Stomach (tissue), 9 donors: ENCODE results near the gene BACE1. TPM values are rescaled to one million over a fixed set of nuclear protein-coding genes. Genes with fewer than 3 reads are reported as not detected.

Experiments
- DNase-seq, 2 donors: peaks; one replicate each; pipeline versions ENCODE4 v3.0.0 to v3.0.0-alpha.2; 2013 to 2019
- H3K27ac ChIP-seq, 5 donors: fragments of 200-600 bp in 4 of 5; sonication (generic) in 4 of 5; one replicate each; pipeline ENCODE4 v1.5.1; 2013 to 2019; ENCODE audit warnings: mild to moderate bottlenecking in 1 of 5, moderate library complexity in 1 of 5
- H3K27me3 ChIP-seq, 3 donors: fragments of 200-600 bp; sonication (generic); one replicate each; pipeline ENCODE4 v1.5.1; 2017 to 2019; ENCODE audit warnings: mixed run types in 1 of 3
- H3K36me3 ChIP-seq, 4 donors: fragments of 200-600 bp; sonication (generic); 1 replicate in 3 of 4; 2 replicates in 1 of 4; pipeline ENCODE4 v1.5.1; 2016 to 2019
- H3K4me1 ChIP-seq, 4 donors: fragments of 200-600 bp; sonication (generic); one replicate each; pipeline ENCODE4 v1.5.1; 2016 to 2019
- H3K4me3 ChIP-seq, 4 donors: fragments of 200-600 bp; sonication (generic) in 3 of 4; one replicate each; pipeline ENCODE4 v1.5.1; 2016 to 2019; ENCODE audit warnings: mild to moderate bottlenecking in 1 of 4
- H3K9me3 ChIP-seq, 4 donors: fragments of 200-600 bp; sonication (generic); one replicate each; pipeline ENCODE4 v1.5.1; 2016 to 2019
- EP300 ChIP-seq: sonication (generic); formaldehyde crosslinking; IDR thresholded peaks from one replicate; pipeline ENCODE4 v1.6.1; 2017; ENCODE audit warnings: antibody characterized with exemption
- POLR2A ChIP-seq, 4 donors: fragments of 450-650 bp; IDR thresholded peaks; one replicate each; pipeline ENCODE4 v1.6.1; 2016; ENCODE audit warnings: antibody characterized with exemption in 4 of 4, control low read depth in 2 of 4, mild to moderate bottlenecking in 1 of 4, moderate library complexity in 1 of 4
- POLR2AphosphoS5 ChIP-seq, 3 donors: sonication (generic); formaldehyde crosslinking; IDR thresholded peaks; one replicate each; pipeline ENCODE4 v1.6.1; 2016; ENCODE audit warnings: antibody characterized with exemption in 3 of 3
- WGBS, 5 donors: extraction: QIAGEN DNeasy Blood & Tissue Kit in 3 of 5; methylation state at CpG; one replicate each; pipeline versions ENCODE4 v1.1.5 to v1.1.7; 2013 to 2018; 5-methylcytosine and 5-hydroxymethylcytosine counted together
- intact Hi-C: fragments of 100-400 bp; cut with DNase I; formaldehyde crosslinking; loops from one replicate; pipeline ENCODE4 v1.15.1; 2023; ENCODE audit warnings: low total_unique reads
- polyA plus RNA-seq, 3 donors: library from polyadenylated mRNA; stranded (reverse); fragments of 200-250 nt; gene quantifications; one replicate each; pipeline ENCODE4 v1.2.3, GENCODE V29; 2013
- total RNA-seq, 5 donors: library from RNA; depleted of rRNA; stranded (reverse); fragments of >200 nt; gene quantifications; one replicate each; pipeline versions ENCODE4 v1.1.0 to v1.2.3, GENCODE V29; 2014 to 2016
- TF ChIP-seq, protein P1 (sequence below), 7 experiments: fragments of 450-650 bp in 4 of 7; fragments of 200-600 bp in 3 of 7; sonication (generic) in 3 of 7; IDR thresholded peaks; one replicate each; pipeline ENCODE4 v1.5.1; 2016 to 2019; ENCODE audit warnings: antibody characterized with exemption in 7 of 7, control low read depth in 2 of 7, mild to moderate bottlenecking in 1 of 7
- donor health status: healthy with polysubstance abuse.
- donor health status: Bipolar disorder and iron deficiency.
- donor health status: healthy.

BACE1 gene
- total and polyA plus RNA-seq, 8 donors: 3.3 to 21.1 (median 14.2) TPM

- 82 to 86% (median 85%) methylated on average over 5 of the region's 5 CpGs for WGBS, 5 donors
- H3K4me1 ChIP-seq: peaks cover 12 to 23% (median 17%) of the 10 kb centered on the region in 4 donors
- no peak for TF ChIP-seq POLR2A (IDR thresholded peaks at IDR 0.05)
- no peak for TF ChIP-seq EP300
- no peak for TF ChIP-seq POLR2AphosphoS5 (IDR thresholded peaks at IDR 0.05)
- no peak overlapping the region for H3K4me3 ChIP-seq
- peaks cover 0 to 14% (median 0%) of the 10 kb centered on the region in 4 donors for H3K36me3 ChIP-seq
- DNase-seq: no peak
- H3K27ac ChIP-seq: no peak overlapping the region
- H3K9me3 ChIP-seq: no peaks in the 10 kb centered on the region
- H3K27me3 ChIP-seq: no peaks in the 10 kb centered on the region
- intact Hi-C loops: no loop called here
Measured at GRCh38 chr11:117303646-117304315, 12.3 kb downstream of the BACE1 start.

DNA sequence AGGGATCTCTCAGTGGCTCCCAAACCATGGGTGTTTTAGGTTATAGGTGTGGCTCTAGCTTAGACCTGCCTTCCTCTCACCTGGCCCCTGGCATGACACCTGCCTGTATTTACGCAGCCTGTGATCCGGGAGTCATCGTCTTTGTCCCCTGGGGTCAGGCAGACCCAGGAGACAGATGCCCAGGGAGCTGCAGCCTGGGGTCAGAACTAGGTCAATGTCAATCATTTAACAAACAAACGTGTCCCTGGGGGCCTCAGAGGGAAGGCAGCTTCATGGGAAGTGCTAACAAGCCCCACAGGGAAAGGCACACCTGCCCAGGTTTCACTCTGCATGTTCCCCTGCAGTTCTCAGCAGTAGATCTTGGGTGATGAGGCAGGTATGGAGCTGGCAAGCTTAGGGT lies 13.0 kb downstream of the BACE1 start:
- WGBS, 5 donors: 51 to 73% (median 57%) methylated on average over 4 of the region's 4 CpGs
- intact Hi-C loops: no loop called here
- no peak for DNase-seq

DNA sequence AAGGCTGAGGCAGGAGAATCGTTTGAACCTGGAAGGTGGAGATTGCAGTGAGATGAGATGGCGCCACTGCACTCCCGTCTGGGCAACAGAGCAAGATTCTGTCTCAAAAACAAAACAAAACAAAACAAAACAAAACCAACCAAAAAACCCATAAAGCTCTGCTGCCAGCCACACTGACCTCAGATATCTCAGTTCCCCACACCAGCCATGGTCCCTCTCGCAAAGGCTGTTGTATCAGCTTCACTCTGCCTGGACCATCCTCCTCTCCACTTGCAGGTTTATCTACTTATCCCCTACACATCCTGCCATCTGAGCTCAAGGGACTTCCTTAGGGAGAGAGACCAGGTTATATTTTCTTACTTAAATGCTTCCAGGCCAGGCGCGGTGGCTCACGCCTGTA lies 13.8 kb downstream of the BACE1 start:
- 83 to 95% (median 90%) methylated on average over 6 to 7 of the region's 7 CpGs for WGBS, 5 donors
- no peaks in the 10 kb centered on the region for H3K27me3 ChIP-seq
- no peaks in the 10 kb centered on the region for H3K9me3 ChIP-seq
- H3K27ac ChIP-seq: no peak overlapping the region
- TF ChIP-seq EP300: no peak
- TF ChIP-seq POLR2A (IDR thresholded peaks at IDR 0.05): no peak
- TF ChIP-seq, protein P1, sequence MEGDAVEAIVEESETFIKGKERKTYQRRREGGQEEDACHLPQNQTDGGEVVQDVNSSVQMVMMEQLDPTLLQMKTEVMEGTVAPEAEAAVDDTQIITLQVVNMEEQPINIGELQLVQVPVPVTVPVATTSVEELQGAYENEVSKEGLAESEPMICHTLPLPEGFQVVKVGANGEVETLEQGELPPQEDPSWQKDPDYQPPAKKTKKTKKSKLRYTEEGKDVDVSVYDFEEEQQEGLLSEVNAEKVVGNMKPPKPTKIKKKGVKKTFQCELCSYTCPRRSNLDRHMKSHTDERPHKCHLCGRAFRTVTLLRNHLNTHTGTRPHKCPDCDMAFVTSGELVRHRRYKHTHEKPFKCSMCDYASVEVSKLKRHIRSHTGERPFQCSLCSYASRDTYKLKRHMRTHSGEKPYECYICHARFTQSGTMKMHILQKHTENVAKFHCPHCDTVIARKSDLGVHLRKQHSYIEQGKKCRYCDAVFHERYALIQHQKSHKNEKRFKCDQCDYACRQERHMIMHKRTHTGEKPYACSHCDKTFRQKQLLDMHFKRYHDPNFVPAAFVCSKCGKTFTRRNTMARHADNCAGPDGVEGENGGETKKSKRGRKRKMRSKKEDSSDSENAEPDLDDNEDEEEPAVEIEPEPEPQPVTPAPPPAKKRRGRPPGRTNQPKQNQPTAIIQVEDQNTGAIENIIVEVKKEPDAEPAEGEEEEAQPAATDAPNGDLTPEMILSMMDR (IDR thresholded peaks at IDR 0.05): no peak
- TF ChIP-seq POLR2AphosphoS5 (IDR thresholded peaks at IDR 0.05): no peak
- no peak overlapping the region for H3K4me3 ChIP-seq
- DNase-seq: no peak
- peaks cover 0 to 14% (median 0%) of the 10 kb centered on the region in 4 donors for H3K36me3 ChIP-seq
- peaks cover 12 to 23% (median 17%) of the 10 kb centered on the region in 4 donors for H3K4me1 ChIP-seq
- intact Hi-C loops: no loop called here

More for the DNA sequence above, 13.0 kb downstream of the BACE1 start:
- H3K36me3 ChIP-seq: peaks cover 0 to 14% (median 0%) of the 10 kb centered on the region in 4 donors
- no peak for TF ChIP-seq POLR2AphosphoS5 (IDR thresholded peaks at IDR 0.05)
- no peak for TF ChIP-seq EP300
- no peak for TF ChIP-seq POLR2A (IDR thresholded peaks at IDR 0.05)
- TF ChIP-seq, protein P1 (IDR thresholded peaks at IDR 0.05): no peak
- H3K4me3 ChIP-seq: no peak overlapping the region
- H3K9me3 ChIP-seq: no peaks in the 10 kb centered on the region
- no peak overlapping the region for H3K27ac ChIP-seq
- no peaks in the 10 kb centered on the region for H3K27me3 ChIP-seq
- H3K4me1 ChIP-seq: peaks cover 12 to 23% (median 17%) of the 10 kb centered on the region in 4 donors

DNA sequence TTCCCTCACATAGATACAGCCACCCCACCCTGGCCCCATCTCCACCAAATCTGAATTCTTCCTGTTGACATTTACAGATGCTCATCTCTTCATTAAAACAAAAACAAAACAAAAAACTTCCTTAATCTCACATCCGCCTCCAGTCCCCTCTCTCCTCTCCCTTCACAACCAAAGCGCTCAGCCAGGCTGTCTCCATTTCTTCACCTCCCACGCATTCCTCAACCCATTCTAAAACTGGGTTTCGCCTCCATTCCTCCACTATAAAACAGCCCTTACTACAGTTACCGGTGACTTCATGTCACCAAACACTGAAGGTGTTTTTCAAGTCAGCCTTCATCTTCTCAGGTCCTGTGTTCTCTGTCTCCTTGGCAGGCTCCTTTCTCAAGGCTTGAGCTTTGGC lies 15.3 kb downstream of the BACE1 start:
- WGBS, 5 donors: 56 to 81% (median 70%) methylated on average over 5 of the region's 5 CpGs
- TF ChIP-seq EP300 (no peak), POLR2A (IDR thresholded peaks at IDR 0.05) (no peak), POLR2AphosphoS5 (IDR thresholded peaks at IDR 0.05) (no peak)
- TF ChIP-seq, protein P1 (IDR thresholded peaks at IDR 0.05): no peak
- Histone ChIP-seq H3K4me1 (peaks cover 12 to 23% (median 17%) of the 10 kb centered on the region in 4 donors), H3K27ac (peak overlapping the region in 2 of 5 donors; percentile 14 to 16), H3K27me3 (no peaks in the 10 kb centered on the region), H3K36me3 (peaks cover 0 to 6% (median under 1%) of the 10 kb centered on the region in 4 donors), H3K9me3 (no peaks in the 10 kb centered on the region), H3K4me3 (peak overlapping the region in 2 of 4 donors; percentile 12 to 21)
- intact Hi-C loops: no loop called here
- DNase-seq: peak in 1 of 2 donors; percentile 35

GRCh38 chr11:117300283-117300663 lies 15.8 kb downstream of the BACE1 start:
- Histone ChIP-seq H3K27ac (peak overlapping the region in 4 of 5 donors; percentile 4 to 18 (median 14)), H3K9me3 (no peaks in the 10 kb centered on the region), H3K27me3 (no peaks in the 10 kb centered on the region), H3K4me3 (peak overlapping the region in 2 of 4 donors; percentile 12 to 21), H3K36me3 (peaks cover 0 to 11% (median 6%) of the 10 kb centered on the region in 4 donors), H3K4me1 (peaks cover 12 to 23% (median 17%) of the 10 kb centered on the region in 4 donors)
- whole genome bisulfite sequencing, 5 donors: 15 to 32% (median 28%) methylated on average over 15 to 17 of the region's 17 CpGs
- TF ChIP-seq POLR2A (IDR thresholded peaks at IDR 0.05): no peak
- no peak for TF ChIP-seq POLR2AphosphoS5 (IDR thresholded peaks at IDR 0.05)
- TF ChIP-seq, protein P1 (IDR thresholded peaks at IDR 0.05): no peak
- peak in 1 of 2 donors; percentile 84 for DNase-seq
- intact Hi-C loops: no loop called here
